ENCODE results near the gene PDCD1LG2. TPM values are rescaled to one million over a fixed set of nuclear protein-coding genes. Genes with fewer than 3 reads are reported as not detected.

The PDCD1LG2 gene
- total RNA-seq, 1 experiment from 2014 or later, result not detected

DNA sequence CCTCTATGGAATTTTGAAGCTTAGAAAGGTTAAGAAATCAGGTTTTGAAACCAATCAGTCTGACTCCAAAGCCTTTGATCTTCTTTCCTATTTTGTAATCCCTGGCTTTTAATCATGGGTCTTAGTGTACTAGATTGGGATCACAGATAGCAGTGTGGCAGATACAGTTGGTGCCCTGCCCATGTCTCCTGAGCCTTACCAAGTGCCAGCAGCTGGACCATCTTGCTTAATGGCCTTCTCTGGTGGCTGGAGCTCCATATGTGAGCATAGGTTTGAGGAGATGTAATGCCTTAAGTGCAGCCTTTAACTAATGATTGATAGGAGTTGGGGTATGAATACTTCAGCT lies 101.8 kb downstream of the PDCD1LG2 start:
- H3K56ac ChIP-seq (ENCODE audit: insufficient read length, low read depth, low read length), result no peak overlapping the region
- no peak overlapping the region for H2BK5ac ChIP-seq (ENCODE audit: insufficient read length, low read length)
- no peak overlapping the region for H3K4me2 ChIP-seq (ENCODE audit: insufficient read depth, insufficient read length, low read length)
- H4K5ac ChIP-seq (ENCODE audit: insufficient read length, low read depth, low read length), result no peak overlapping the region
- no peak overlapping the region for H2BK120ac ChIP-seq (ENCODE audit: low read depth, low read length, poor library complexity, severe bottlenecking)
- no peaks in the 10 kb centered on the region for H3K9me3 ChIP-seq (ENCODE audit: control insufficient read depth, low read depth, low read length)
- H2AFZ ChIP-seq (ENCODE audit: low read length), result no peak overlapping the region
- no peak overlapping the region for H2BK12ac ChIP-seq (ENCODE audit: insufficient read length, low read depth, low read length)
- H3K27ac ChIP-seq (ENCODE audit: insufficient read length, low read depth, low read length), result no peak overlapping the region
- H2BK20ac ChIP-seq (ENCODE audit: low read depth, low read length, poor library complexity, severe bottlenecking), result no peak overlapping the region
- TF ChIP-seq, protein P1, sequence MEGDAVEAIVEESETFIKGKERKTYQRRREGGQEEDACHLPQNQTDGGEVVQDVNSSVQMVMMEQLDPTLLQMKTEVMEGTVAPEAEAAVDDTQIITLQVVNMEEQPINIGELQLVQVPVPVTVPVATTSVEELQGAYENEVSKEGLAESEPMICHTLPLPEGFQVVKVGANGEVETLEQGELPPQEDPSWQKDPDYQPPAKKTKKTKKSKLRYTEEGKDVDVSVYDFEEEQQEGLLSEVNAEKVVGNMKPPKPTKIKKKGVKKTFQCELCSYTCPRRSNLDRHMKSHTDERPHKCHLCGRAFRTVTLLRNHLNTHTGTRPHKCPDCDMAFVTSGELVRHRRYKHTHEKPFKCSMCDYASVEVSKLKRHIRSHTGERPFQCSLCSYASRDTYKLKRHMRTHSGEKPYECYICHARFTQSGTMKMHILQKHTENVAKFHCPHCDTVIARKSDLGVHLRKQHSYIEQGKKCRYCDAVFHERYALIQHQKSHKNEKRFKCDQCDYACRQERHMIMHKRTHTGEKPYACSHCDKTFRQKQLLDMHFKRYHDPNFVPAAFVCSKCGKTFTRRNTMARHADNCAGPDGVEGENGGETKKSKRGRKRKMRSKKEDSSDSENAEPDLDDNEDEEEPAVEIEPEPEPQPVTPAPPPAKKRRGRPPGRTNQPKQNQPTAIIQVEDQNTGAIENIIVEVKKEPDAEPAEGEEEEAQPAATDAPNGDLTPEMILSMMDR (conservative IDR thresholded peaks at IDR 0.05), result no peak
- no peak overlapping the region for H3K9ac ChIP-seq (ENCODE audit: extremely low read depth, insufficient read length, low read length)
- H4K91ac ChIP-seq (ENCODE audit: insufficient read length, low read depth, low read length), result no peak overlapping the region
- H3K79me1 ChIP-seq (ENCODE audit: insufficient read depth, low read depth, low read length, poor library complexity, severe bottlenecking), result no peaks in the 10 kb centered on the region
- no peaks in the 10 kb centered on the region for H3K27me3 ChIP-seq (ENCODE audit: insufficient read depth, low read length)
- no peak overlapping the region for H4K8ac ChIP-seq (replicated peaks; ENCODE audit: insufficient read length, low read depth, low read length)
- Mint-ChIP-seq H3K27me3 (ENCODE audit: low read depth) (no peaks in the 10 kb centered on the region), H3K4me3 (no peak overlapping the region), H3K36me3 (ENCODE audit: insufficient read depth in 1 of 3, low read depth in 3 of 3) (no peaks in the 10 kb centered on the region), H3K9me3 (no peaks in the 10 kb centered on the region), H3K27ac (no peak overlapping the region), H3K4me1 (peaks cover 7 to 13% of the 10 kb centered on the region in 2 experiments)
- 0 out of 2 replicates have a peak, but pooled peaks cover 1% of the 10 kb centered on the region for H3K79me2 ChIP-seq (ENCODE audit: insufficient read depth, low read length)
- H3K4ac ChIP-seq (ENCODE audit: low read depth, low read length), result no peak overlapping the region
- H3K4me1 ChIP-seq (ENCODE audit: insufficient read depth, low read length), result no peaks in the 10 kb centered on the region
- H3K14ac ChIP-seq (ENCODE audit: insufficient read depth, low read length), result no peak overlapping the region
- no peak overlapping the region for H3K18ac ChIP-seq (ENCODE audit: insufficient read length, low read depth, low read length)
- no peak overlapping the region for H3T11ph ChIP-seq (ENCODE audit: low read length)
- no peaks in the 10 kb centered on the region for H3K23me2 ChIP-seq (ENCODE audit: insufficient read length, low read depth, low read length, poor library complexity, severe bottlenecking)
- no peaks in the 10 kb centered on the region for H4K20me1 ChIP-seq (ENCODE audit: control insufficient read depth, insufficient read depth, insufficient read length)
- H2AK5ac ChIP-seq (ENCODE audit: insufficient read length, low read length), result no peak overlapping the region
- H2BK15ac ChIP-seq (ENCODE audit: low read depth, low read length), result no peak overlapping the region
- H3K23ac ChIP-seq (ENCODE audit: insufficient read length, low read depth, low read length), result no peak overlapping the region
- no peak for DNase-seq
